DMS153 (cell line): Measurements from ENCODE around the gene SEC14L3.
A peak's percentile ranks its signal among the peaks of the same experiment; 100 is the strongest.
"Not testable (repeated sequence)": the region's sequence is repeated elsewhere in the genome, so short reads cannot be mapped to it uniquely, and the experiment has no call there.

Source experiments
- DNase-seq: peaks from one replicate; lab custom pipeline; 2025; lab: John Stamatoyannopoulos, UW

The SEC14L3 gene

GRCh38 chr22:30485362-30485988, 13.7 kb upstream of the SEC14L3 start:
- peak; percentile 23 for DNase-seq

- no peak for DNase-seq
These were observed 11.4 kb upstream of the SEC14L3 start for GRCh38 chr22:30483169-30483568.

GRCh38 chr22:30481711-30482110, 9.9 kb upstream of the SEC14L3 start:
- no peak for DNase-seq

GRCh38 chr22:30479981-30480380, 8.2 kb upstream of the SEC14L3 start:
- no peak for DNase-seq

- DNase-seq, result peak; percentile 94
These were observed 3.0 kb upstream of the SEC14L3 start for GRCh38 chr22:30474683-30475424.

- no peak for DNase-seq
These were observed 2.3 kb upstream of the SEC14L3 start for GRCh38 chr22:30474121-30474520.

GRCh38 chr22:30472994-30473720, 1.3 kb upstream of the SEC14L3 start:
- no peak for DNase-seq

GRCh38 chr22:30470655-30471054, 1.2 kb downstream of the SEC14L3 start:
- DNase-seq, result no peak

GRCh38 chr22:30469165-30469564, 2.7 kb downstream of the SEC14L3 start:
- DNase-seq, result no peak

GRCh38 chr22:30460555-30460954, 11.3 kb downstream of the SEC14L3 start:
- not testable (repeated sequence) for DNase-seq

- DNase-seq, result peak; percentile 97
These were observed 11.7 kb downstream of the SEC14L3 start for GRCh38 chr22:30460147-30460546.

GRCh38 chr22:30459181-30460052, 12.4 kb downstream of the SEC14L3 start:
- DNase-seq, result peak; percentile 44

GRCh38 chr22:30457981-30458380, 13.8 kb downstream of the SEC14L3 start:
- no peak for DNase-seq

GRCh38 chr22:30455075-30455840, 16.6 kb downstream of the SEC14L3 start:
- DNase-seq, result no peak

GRCh38 chr22:30453731-30454510, 17.9 kb downstream of the SEC14L3 start:
- DNase-seq, result peak; percentile 61

- no peak for DNase-seq
These were observed 19.0 kb downstream of the SEC14L3 start for GRCh38 chr22:30452861-30453260.

GRCh38 chr22:30451488-30451887, 20.3 kb downstream of the SEC14L3 start:
- DNase-seq, result not testable (repeated sequence)

- DNase-seq, result no peak
These were observed 24.2 kb downstream of the SEC14L3 start for GRCh38 chr22:30447656-30448055.

- DNase-seq, result no peak
These were observed 26.2 kb downstream of the SEC14L3 start for GRCh38 chr22:30445438-30446145.
